Measurements from ENCODE around the gene MYLK.

Gene MYLK

GRCh38 chr3:123805101-123805500 lies 79.0 kb downstream of the MYLK start:
- Histone ChIP-seq H3K9ac (ENCODE audit: low read depth, low read length) (no peak overlapping the region), H3K36me3 (ENCODE audit: insufficient read depth, low read length) (no peaks in the 10 kb centered on the region), H3K9me3 (ENCODE audit: control insufficient read depth, insufficient read depth, low read length) (no peaks in the 10 kb centered on the region), H3K4me1 (ENCODE audit: insufficient read depth, low read length) (no peaks in the 10 kb centered on the region)

- H3K9ac ChIP-seq (ENCODE audit: low read depth, low read length): no peak overlapping the region
- no peaks in the 10 kb centered on the region for H3K9me3 ChIP-seq (ENCODE audit: control insufficient read depth, insufficient read depth, low read length)
- no peaks in the 10 kb centered on the region for H3K36me3 ChIP-seq (ENCODE audit: insufficient read depth, low read length)
- H3K4me1 ChIP-seq (ENCODE audit: insufficient read depth, low read length): no peaks in the 10 kb centered on the region; the same call in 1 of the 2 replicates
Observed at GRCh38 chr3:123804676-123805075, 79.5 kb downstream of the MYLK start.

- no peak overlapping the region for H3K9ac ChIP-seq (ENCODE audit: low read depth, low read length)
- H3K9me3 ChIP-seq (ENCODE audit: control insufficient read depth, insufficient read depth, low read length): no peaks in the 10 kb centered on the region
- H3K4me1 ChIP-seq (ENCODE audit: insufficient read depth, low read length): no peaks in the 10 kb centered on the region; the same call in 1 of the 2 replicates
- H3K36me3 ChIP-seq (ENCODE audit: insufficient read depth, low read length): no peaks in the 10 kb centered on the region
Observed at GRCh38 chr3:123803521-123803920, 80.6 kb downstream of the MYLK start.

GRCh38 chr3:123802007-123802625 lies 82.0 kb downstream of the MYLK start:
- Histone ChIP-seq H3K9me3 (ENCODE audit: control insufficient read depth, insufficient read depth, low read length) (no peaks in the 10 kb centered on the region), H3K4me1 (ENCODE audit: insufficient read depth, low read length) (no peaks in the 10 kb centered on the region; the same call in 1 of the 2 replicates), H3K9ac (ENCODE audit: low read depth, low read length) (no peak overlapping the region), H3K36me3 (ENCODE audit: insufficient read depth, low read length) (no peaks in the 10 kb centered on the region; the same call in 1 of the 2 replicates)

GRCh38 chr3:123801474-123801873 lies 82.7 kb downstream of the MYLK start:
- no peaks in the 10 kb centered on the region; the same call in 1 of the 2 replicates for H3K36me3 ChIP-seq (ENCODE audit: insufficient read depth, low read length)
- H3K9me3 ChIP-seq (ENCODE audit: control insufficient read depth, insufficient read depth, low read length): no peaks in the 10 kb centered on the region

GRCh38 chr3:123800362-123800682 lies 83.8 kb downstream of the MYLK start:
- no peaks in the 10 kb centered on the region; the same call in 1 of the 2 replicates for H3K36me3 ChIP-seq (ENCODE audit: insufficient read depth, low read length)
- H3K4me1 ChIP-seq (ENCODE audit: insufficient read depth, low read length): no peaks in the 10 kb centered on the region; the same call in 1 of the 2 replicates
- no peak overlapping the region for H3K9ac ChIP-seq (ENCODE audit: low read depth, low read length)
- no peaks in the 10 kb centered on the region for H3K9me3 ChIP-seq (ENCODE audit: control insufficient read depth, insufficient read depth, low read length)

More at GRCh38 chr3:123801474-123801873, 82.7 kb downstream of the MYLK start:
- H3K4me1 ChIP-seq (ENCODE audit: insufficient read depth, low read length): no peaks in the 10 kb centered on the region; the same call in 1 of the 2 replicates
- no peak overlapping the region for H3K9ac ChIP-seq (ENCODE audit: low read depth, low read length)

- Histone ChIP-seq H3K4me1 (ENCODE audit: insufficient read depth, low read length) (no peaks in the 10 kb centered on the region; the same call in 1 of the 2 replicates), H3K9me3 (ENCODE audit: control insufficient read depth, insufficient read depth, low read length) (no peaks in the 10 kb centered on the region), H3K9ac (ENCODE audit: low read depth, low read length) (no peak overlapping the region), H3K36me3 (ENCODE audit: insufficient read depth, low read length) (no peaks in the 10 kb centered on the region; the same call in 1 of the 2 replicates)
Observed at GRCh38 chr3:123799544-123800361, 84.4 kb downstream of the MYLK start.

GRCh38 chr3:123798550-123798949 lies 85.6 kb downstream of the MYLK start:
- Histone ChIP-seq H3K9me3 (ENCODE audit: control insufficient read depth, insufficient read depth, low read length) (no peaks in the 10 kb centered on the region), H3K9ac (ENCODE audit: low read depth, low read length) (no peak overlapping the region), H3K4me1 (ENCODE audit: insufficient read depth, low read length) (no peaks in the 10 kb centered on the region; the same call in 1 of the 2 replicates), H3K36me3 (ENCODE audit: insufficient read depth, low read length) (no peaks in the 10 kb centered on the region; the same call in 1 of the 2 replicates)

- Histone ChIP-seq H3K4me1 (ENCODE audit: insufficient read depth, low read length) (no peaks in the 10 kb centered on the region; the same call in 1 of the 2 replicates), H3K9me3 (ENCODE audit: control insufficient read depth, insufficient read depth, low read length) (no peaks in the 10 kb centered on the region), H3K36me3 (ENCODE audit: insufficient read depth, low read length) (no peaks in the 10 kb centered on the region; the same call in 1 of the 2 replicates), H3K9ac (ENCODE audit: low read depth, low read length) (no peak overlapping the region)
Observed at GRCh38 chr3:123795471-123796251, 88.5 kb downstream of the MYLK start.

GRCh38 chr3:123793425-123793824 lies 90.7 kb downstream of the MYLK start:
- Histone ChIP-seq H3K36me3 (ENCODE audit: insufficient read depth, low read length) (no peaks in the 10 kb centered on the region; the same call in 1 of the 2 replicates), H3K4me1 (ENCODE audit: insufficient read depth, low read length) (no peaks in the 10 kb centered on the region; the same call in 1 of the 2 replicates), H3K9ac (ENCODE audit: low read depth, low read length) (no peak overlapping the region), H3K9me3 (ENCODE audit: control insufficient read depth, insufficient read depth, low read length) (no peaks in the 10 kb centered on the region)

- Histone ChIP-seq H3K4me1 (ENCODE audit: insufficient read depth, low read length) (no peaks in the 10 kb centered on the region; the same call in 1 of the 2 replicates), H3K36me3 (ENCODE audit: insufficient read depth, low read length) (no peaks in the 10 kb centered on the region; the same call in 1 of the 2 replicates), H3K9ac (ENCODE audit: low read depth, low read length) (no peak overlapping the region), H3K9me3 (ENCODE audit: control insufficient read depth, insufficient read depth, low read length) (no peaks in the 10 kb centered on the region)
Observed at GRCh38 chr3:123792473-123793201, 91.5 kb downstream of the MYLK start.

GRCh38 chr3:123791898-123792297 lies 92.2 kb downstream of the MYLK start:
- Histone ChIP-seq H3K9me3 (ENCODE audit: control insufficient read depth, insufficient read depth, low read length) (no peaks in the 10 kb centered on the region), H3K36me3 (ENCODE audit: insufficient read depth, low read length) (no peaks in the 10 kb centered on the region), H3K4me1 (ENCODE audit: insufficient read depth, low read length) (no peaks in the 10 kb centered on the region; the same call in 1 of the 2 replicates), H3K9ac (ENCODE audit: low read depth, low read length) (no peak overlapping the region)

- Histone ChIP-seq H3K36me3 (ENCODE audit: insufficient read depth, low read length) (no peaks in the 10 kb centered on the region), H3K9me3 (ENCODE audit: control insufficient read depth, insufficient read depth, low read length) (no peaks in the 10 kb centered on the region), H3K9ac (ENCODE audit: low read depth, low read length) (no peak overlapping the region), H3K4me1 (ENCODE audit: insufficient read depth, low read length) (no peaks in the 10 kb centered on the region; the same call in 1 of the 2 replicates)
Observed at GRCh38 chr3:123791417-123791816, 92.7 kb downstream of the MYLK start.

GRCh38 chr3:123791073-123791370 lies 93.1 kb downstream of the MYLK start:
- Histone ChIP-seq H3K4me1 (ENCODE audit: insufficient read depth, low read length) (no peaks in the 10 kb centered on the region; the same call in 1 of the 2 replicates), H3K9me3 (ENCODE audit: control insufficient read depth, insufficient read depth, low read length) (no peaks in the 10 kb centered on the region), H3K9ac (ENCODE audit: low read depth, low read length) (no peak overlapping the region), H3K36me3 (ENCODE audit: insufficient read depth, low read length) (no peaks in the 10 kb centered on the region)

All from ES-I3 (cell line).